Measurements from ENCODE around the gene VDR. TPM values are rescaled to one million over a fixed set of nuclear protein-coding genes. Genes with fewer than 3 reads are reported as not detected.
A peak's percentile ranks its signal among the peaks of the same experiment; 100 is the strongest.

Gene VDR
- 0.09 TPM in 1 of 2 replicates, not detected in the other for total RNA-seq (ENCODE audit: low replicate concordance)

GRCh38 chr12:47904713-47905709 is at the start of gene VDR:
Gene VDR, minus strand, starts transcription at chr12:47904994. Its CDS starts 25,881 bp downstream, at chr12:47879113.
- Mint-ChIP-seq H3K36me3 (no peaks in the 10 kb centered on the region), H3K27ac (no peak within 1 kb of the TSS), H3K9me3 (no peaks in the 10 kb centered on the region), H3K4me3 (peak within 1 kb of the TSS; percentile 84), H3K27me3 (ENCODE audit: insufficient read depth, low read depth) (peaks cover 60% of the 10 kb centered on the region), H3K4me1 (peaks cover 9% of the 10 kb centered on the region)
- no peaks in the 10 kb centered on the region for H3K79me2 ChIP-seq (ENCODE audit: low read depth)
- no peak within 1 kb of the TSS for H3K9ac ChIP-seq
- H3K9me3 ChIP-seq (ENCODE audit: low read depth): no peaks in the 10 kb centered on the region
- peak; percentile 52 for TF ChIP-seq CTCF (IDR thresholded peaks at IDR 0.05)
- no peak for TF ChIP-seq EZH2phosphoT487 (IDR thresholded peaks at IDR 0.05)
- TF ChIP-seq EZH2 (IDR thresholded peaks at IDR 0.05): peak; percentile 66
- H2AFZ ChIP-seq (replicated peaks): peak within 1 kb of the TSS; percentile 91
- H3K27ac ChIP-seq: no peak within 1 kb of the TSS
- H3K27me3 ChIP-seq: peaks cover 94% of the 10 kb centered on the region
- peak within 1 kb of the TSS; percentile 87 for H3K4me2 ChIP-seq
- no peaks in the 10 kb centered on the region for H4K20me1 ChIP-seq (ENCODE audit: low read depth)
- peak; percentile 91 for DNase-seq (ENCODE audit: low spot score)
- H3K4me1 ChIP-seq: peaks cover 5% of the 10 kb centered on the region
- peaks cover 7% of the 10 kb centered on the region for H3F3A ChIP-seq (ENCODE audit: low read depth)
- peak within 1 kb of the TSS; percentile 63 for H3K4me3 ChIP-seq
- no peaks in the 10 kb centered on the region for H3K36me3 ChIP-seq

DNA sequence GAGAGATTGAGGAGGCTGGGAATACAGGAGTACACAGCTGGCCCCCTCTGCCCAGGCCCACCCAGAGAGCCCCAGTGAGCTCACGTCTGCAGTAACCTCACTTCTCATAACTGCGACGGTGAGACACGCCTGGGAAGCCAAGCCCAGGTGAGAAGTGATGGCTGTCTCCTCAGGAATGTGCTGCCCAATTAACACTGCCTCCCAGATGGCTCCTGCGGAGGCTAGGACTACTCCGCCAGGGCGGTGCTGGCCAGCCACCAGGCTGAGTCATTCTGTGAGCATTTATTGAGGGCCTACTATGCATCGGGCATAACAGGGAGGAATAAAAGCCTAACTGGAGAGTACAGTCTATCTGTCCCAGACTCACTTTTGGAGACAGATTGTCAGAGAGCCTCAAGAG is 49.3 kb upstream of the VDR start:
- Mint-ChIP-seq H3K9me3 (peaks cover 15% of the 10 kb centered on the region), H3K27ac (no peak overlapping the region), H3K4me3 (no peak overlapping the region), H3K27me3 (ENCODE audit: insufficient read depth, low read depth) (peaks cover 7% of the 10 kb centered on the region), H3K4me1 (peaks cover 12% of the 10 kb centered on the region), H3K36me3 (no peaks in the 10 kb centered on the region)
- no peak overlapping the region for H3K4me3 ChIP-seq
- H3K4me2 ChIP-seq: no peak overlapping the region
- no peak overlapping the region for H2AFZ ChIP-seq (replicated peaks)
- H4K20me1 ChIP-seq (ENCODE audit: low read depth): no peaks in the 10 kb centered on the region
- no peaks in the 10 kb centered on the region for H3K27me3 ChIP-seq
- no peak overlapping the region for H3K9ac ChIP-seq
- TF ChIP-seq EZH2 (IDR thresholded peaks at IDR 0.05) (no peak), EZH2phosphoT487 (IDR thresholded peaks at IDR 0.05) (no peak), CTCF (IDR thresholded peaks at IDR 0.05) (no peak)
- DNase-seq (ENCODE audit: low spot score): no peak
- no peaks in the 10 kb centered on the region for H3K79me2 ChIP-seq (ENCODE audit: low read depth)
- no peaks in the 10 kb centered on the region for H3K9me3 ChIP-seq (ENCODE audit: low read depth)
- no peak overlapping the region for H3K27ac ChIP-seq
- H3F3A ChIP-seq (ENCODE audit: low read depth): no peaks in the 10 kb centered on the region
- no peaks in the 10 kb centered on the region for H3K4me1 ChIP-seq
- no peaks in the 10 kb centered on the region for H3K36me3 ChIP-seq

DNA sequence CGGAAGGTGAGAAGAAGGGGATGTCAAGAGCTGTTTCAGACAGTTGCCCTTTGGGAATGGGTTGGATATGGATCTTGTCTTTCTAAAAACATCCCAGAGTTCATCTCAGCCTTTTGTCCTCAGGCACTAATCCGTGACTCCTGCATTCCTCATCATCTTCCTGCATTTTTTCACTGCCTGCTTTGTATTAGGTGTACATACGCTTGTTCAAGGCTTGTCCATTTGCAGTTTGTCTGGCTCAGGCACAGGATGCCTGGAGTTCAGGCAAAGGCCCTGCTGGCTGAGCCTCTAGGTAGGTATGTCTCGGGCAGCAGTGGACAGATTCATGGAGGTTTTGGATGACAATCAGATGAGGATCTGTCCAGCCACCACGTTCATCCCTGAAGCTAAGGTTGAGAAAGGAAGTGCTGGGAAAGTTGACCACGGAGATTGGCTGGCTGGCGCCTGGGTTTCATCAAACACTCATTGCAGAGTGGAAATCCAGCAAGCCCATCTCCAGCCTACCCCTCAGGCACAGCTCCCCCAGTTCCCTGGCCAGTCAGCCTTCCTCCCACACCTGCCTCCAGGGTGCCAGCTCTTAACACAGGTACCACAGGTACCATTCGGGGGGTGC is 46.2 kb upstream of the VDR start:
- Histone ChIP-seq H2AFZ (replicated peaks) (no peak overlapping the region), H3K4me2 (no peak overlapping the region), H3K9ac (no peak overlapping the region), H3F3A (ENCODE audit: low read depth) (no peaks in the 10 kb centered on the region), H3K4me1 (peaks cover 9% of the 10 kb centered on the region), H3K36me3 (no peaks in the 10 kb centered on the region), H3K27ac (no peak overlapping the region), H3K79me2 (ENCODE audit: low read depth) (no peaks in the 10 kb centered on the region), H3K9me3 (ENCODE audit: low read depth) (no peaks in the 10 kb centered on the region), H3K4me3 (no peak overlapping the region), H3K27me3 (no peaks in the 10 kb centered on the region), H4K20me1 (ENCODE audit: low read depth) (no peaks in the 10 kb centered on the region)
- peaks cover 9% of the 10 kb centered on the region for H3K27me3 Mint-ChIP-seq (ENCODE audit: insufficient read depth, low read depth)
- no peaks in the 10 kb centered on the region for H3K9me3 Mint-ChIP-seq
- TF ChIP-seq CTCF (IDR thresholded peaks at IDR 0.05) (no peak), EZH2 (IDR thresholded peaks at IDR 0.05) (no peak), EZH2phosphoT487 (IDR thresholded peaks at IDR 0.05) (no peak)
- no peaks in the 10 kb centered on the region for H3K36me3 Mint-ChIP-seq
- H3K4me3 Mint-ChIP-seq: no peak overlapping the region
- H3K27ac Mint-ChIP-seq: no peak overlapping the region
- peaks cover 22% of the 10 kb centered on the region for H3K4me1 Mint-ChIP-seq
- DNase-seq (ENCODE audit: low spot score): no peak
